GM18951 (cell line): ENCODE results near the gene GPATCH4.
"Not testable (repeated sequence)": the region's sequence is repeated elsewhere in the genome, so short reads cannot be mapped to it uniquely, and the experiment has no call there.

ENCODE experiments used
- POLR2A ChIP-seq: IDR thresholded peaks from 4 replicates; pipeline ENCODE4 v1.6.1; 2011; ENCODE audit warnings: mild to moderate bottlenecking; ENCODE audit not compliant: insufficient read length, insufficient read depth; ENCODE audit errors: extremely low read depth
- in situ Hi-C: fragments of 300-500 bp; cut with MboI; formaldehyde crosslinking; loops from one replicate; pipeline ENCODE4 v1.12.0; 2022; ENCODE audit warnings: low sequenced_read_pairs, mixed read lengths, inconsistent platforms; ENCODE audit not compliant: unreplicated experiment

GPATCH4 gene

GRCh38 chr1:156571261-156571852 is 29.9 kb downstream of the GPATCH4 start:
- no peak for TF ChIP-seq POLR2A
- in situ Hi-C loops = no loop called here

- in situ Hi-C loops = no loop called here
- no peak for TF ChIP-seq POLR2A
Measured at GRCh38 chr1:156566436-156566835, 34.8 kb downstream of the GPATCH4 start.

GRCh38 chr1:156565519-156565918 is 35.8 kb downstream of the GPATCH4 start:
- TF ChIP-seq POLR2A = no peak
- in situ Hi-C loops = no loop called here

GRCh38 chr1:156560585-156561163 is 40.6 kb downstream of the GPATCH4 start:
- in situ Hi-C loops = no loop called here
- no peak for TF ChIP-seq POLR2A

- no peak for TF ChIP-seq POLR2A
- in situ Hi-C loops = no loop called here
Measured at GRCh38 chr1:156559797-156560385, 41.4 kb downstream of the GPATCH4 start.

GRCh38 chr1:156559086-156559796 is 42.0 kb downstream of the GPATCH4 start:
- in situ Hi-C loops = no loop called here
- no peak for TF ChIP-seq POLR2A

- in situ Hi-C loops = no loop called here
- no peak for TF ChIP-seq POLR2A
Measured at GRCh38 chr1:156556354-156556753, 44.9 kb downstream of the GPATCH4 start.

GRCh38 chr1:156555715-156556114 is 45.6 kb downstream of the GPATCH4 start:
- in situ Hi-C loops = no loop called here
- no peak for TF ChIP-seq POLR2A

- in situ Hi-C loops = no loop called here
- TF ChIP-seq POLR2A = no peak
Measured at GRCh38 chr1:156554971-156555370, 46.3 kb downstream of the GPATCH4 start.

GRCh38 chr1:156553860-156554485 is 47.3 kb downstream of the GPATCH4 start:
- in situ Hi-C loops = no loop called here
- no peak for TF ChIP-seq POLR2A

GRCh38 chr1:156552937-156553336 is 48.3 kb downstream of the GPATCH4 start:
- in situ Hi-C loops = not testable (repeated sequence)

GRCh38 chr1:156552518-156552917 is 48.8 kb downstream of the GPATCH4 start:
- in situ Hi-C loops = no loop called here
- TF ChIP-seq POLR2A = no peak

- no peak for TF ChIP-seq POLR2A
- in situ Hi-C loops = no loop called here
Measured at GRCh38 chr1:156551869-156552268, 49.4 kb downstream of the GPATCH4 start.
